ENCODE measurements around the gene BEAN1.

GRCh38 chr16:66409156-66409555, 17.9 kb upstream of the BEAN1 start:
- TF ChIP-seq PATZ1 (CRISPR knock-in tag; IDR thresholded peaks at IDR 0.05; ENCODE audit: borderline replicate concordance) (no peak), TCF4 (CRISPR knock-in tag; IDR thresholded peaks at IDR 0.05; ENCODE audit: borderline replicate concordance) (no peak), ZC3H10 (CRISPR knock-in tag; IDR thresholded peaks at IDR 0.05) (no peak), RARB (CRISPR knock-in tag; IDR thresholded peaks at IDR 0.05) (no peak), BACH2 (CRISPR knock-in tag; IDR thresholded peaks at IDR 0.05; ENCODE audit: borderline replicate concordance) (no peak), TOX (CRISPR knock-in tag; IDR thresholded peaks at IDR 0.05; ENCODE audit: borderline replicate concordance) (no peak)
- TF ChIP-seq, protein P1, sequence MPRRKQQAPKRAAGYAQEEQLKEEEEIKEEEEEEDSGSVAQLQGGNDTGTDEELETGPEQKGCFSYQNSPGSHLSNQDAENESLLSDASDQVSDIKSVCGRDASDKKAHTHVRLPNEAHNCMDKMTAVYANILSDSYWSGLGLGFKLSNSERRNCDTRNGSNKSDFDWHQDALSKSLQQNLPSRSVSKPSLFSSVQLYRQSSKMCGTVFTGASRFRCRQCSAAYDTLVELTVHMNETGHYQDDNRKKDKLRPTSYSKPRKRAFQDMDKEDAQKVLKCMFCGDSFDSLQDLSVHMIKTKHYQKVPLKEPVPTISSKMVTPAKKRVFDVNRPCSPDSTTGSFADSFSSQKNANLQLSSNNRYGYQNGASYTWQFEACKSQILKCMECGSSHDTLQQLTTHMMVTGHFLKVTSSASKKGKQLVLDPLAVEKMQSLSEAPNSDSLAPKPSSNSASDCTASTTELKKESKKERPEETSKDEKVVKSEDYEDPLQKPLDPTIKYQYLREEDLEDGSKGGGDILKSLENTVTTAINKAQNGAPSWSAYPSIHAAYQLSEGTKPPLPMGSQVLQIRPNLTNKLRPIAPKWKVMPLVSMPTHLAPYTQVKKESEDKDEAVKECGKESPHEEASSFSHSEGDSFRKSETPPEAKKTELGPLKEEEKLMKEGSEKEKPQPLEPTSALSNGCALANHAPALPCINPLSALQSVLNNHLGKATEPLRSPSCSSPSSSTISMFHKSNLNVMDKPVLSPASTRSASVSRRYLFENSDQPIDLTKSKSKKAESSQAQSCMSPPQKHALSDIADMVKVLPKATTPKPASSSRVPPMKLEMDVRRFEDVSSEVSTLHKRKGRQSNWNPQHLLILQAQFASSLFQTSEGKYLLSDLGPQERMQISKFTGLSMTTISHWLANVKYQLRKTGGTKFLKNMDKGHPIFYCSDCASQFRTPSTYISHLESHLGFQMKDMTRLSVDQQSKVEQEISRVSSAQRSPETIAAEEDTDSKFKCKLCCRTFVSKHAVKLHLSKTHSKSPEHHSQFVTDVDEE (CRISPR knock-in tag; IDR thresholded peaks at IDR 0.05), result no peak

Data from SK-N-SH treated with all-trans-retinoic acid at 6 μM for 48 hours (cell line).